BLaER1 treated with 17β-estradiol and CSF1 and Interleukin-3, amounts not matched to agents 10 nM and 100 nM (cell line): ENCODE results near the gene TRAP1.

Experiments used
- H3K27ac ChIP-seq, 11 experiments: shearing (Covaris generic); formaldehyde crosslinking; 2 replicates each; pipeline ENCODE4 v1.8.1; 2022
- H3K27me3 ChIP-seq, 11 experiments: shearing (Covaris generic); formaldehyde crosslinking; 2 replicates each; pipeline ENCODE4 v1.8.1; 2022
- H3K36me3 ChIP-seq, 11 experiments: shearing (Covaris generic); formaldehyde crosslinking; 2 replicates each; pipeline ENCODE4 v1.8.1; 2022
- H3K4me1 ChIP-seq, 10 experiments: shearing (Covaris generic); formaldehyde crosslinking; 2 replicates each; pipeline ENCODE4 v1.8.1; 2022
- H3K4me2 ChIP-seq, 11 experiments: shearing (Covaris generic); formaldehyde crosslinking; 2 replicates each; pipeline ENCODE4 v1.8.1; 2022
- H3K4me3 ChIP-seq, 10 experiments: shearing (Covaris generic); formaldehyde crosslinking; 2 replicates each; pipeline ENCODE4 v1.8.1; 2022
- H3K9ac ChIP-seq, 11 experiments: shearing (Covaris generic); formaldehyde crosslinking; 2 replicates each; pipeline ENCODE4 v1.8.1; 2022
- H3K9me3 ChIP-seq, 11 experiments: shearing (Covaris generic); formaldehyde crosslinking; replicated peaks in 1 of 11; 2 replicates each; pipeline ENCODE4 v1.8.1; 2022
- H4K20me1 ChIP-seq, 11 experiments: shearing (Covaris generic); formaldehyde crosslinking; 2 replicates each; pipeline ENCODE4 v1.8.1; 2022
- Cebpa-rat ChIP-seq, 11 experiments: shearing (Covaris generic); IDR thresholded peaks; 2 replicates each; pipeline ENCODE4 v1.8.1; 2022

TRAP1 gene

DNA sequence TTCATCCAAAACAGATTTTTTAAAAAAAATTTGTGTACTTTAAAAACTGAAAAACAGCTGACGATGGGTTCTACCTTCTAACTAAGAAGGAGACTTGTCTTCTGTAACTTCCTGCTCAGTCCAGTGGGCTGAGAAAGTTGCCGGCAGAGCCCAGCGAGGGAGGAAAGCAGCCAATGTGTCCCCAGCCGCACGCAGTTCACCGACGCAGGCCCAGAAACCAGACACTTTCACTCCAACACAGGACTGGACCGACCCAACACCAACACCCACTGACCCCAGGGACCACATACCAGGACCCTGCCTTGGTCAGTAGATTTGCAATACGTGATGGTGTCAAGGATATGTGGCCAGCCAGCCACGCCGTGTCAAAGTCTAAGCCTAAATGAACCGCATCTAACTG, 25.6 kb downstream of the TRAP1 start:
- H3K36me3 ChIP-seq: peaks cover 29 to 68% (median 49%) of the 10 kb centered on the region in 11 experiments
- H3K9me3 ChIP-seq: no peaks in the 10 kb centered on the region
- peak overlapping the region in 1 of 11 experiments; percentile 66; a peak in 3 of 22 replicates for H3K4me2 ChIP-seq
- no peak overlapping the region for H3K4me3 ChIP-seq
- TF ChIP-seq Cebpa-rat (IDR thresholded peaks at IDR 0.05): no peak
- peaks cover 13 to 81% (median 69%) of the 10 kb centered on the region in 11 experiments; a peak in 21 of 22 replicates for H4K20me1 ChIP-seq
- H3K9ac ChIP-seq: no peak overlapping the region
- H3K27ac ChIP-seq: no peak overlapping the region
- H3K4me1 ChIP-seq: peaks cover 14 to 29% (median 18%) of the 10 kb centered on the region in 10 experiments
- peaks cover 0 to 12% (median 0%) of the 10 kb centered on the region in 11 experiments; a peak in 6 of 22 replicates for H3K27me3 ChIP-seq

DNA sequence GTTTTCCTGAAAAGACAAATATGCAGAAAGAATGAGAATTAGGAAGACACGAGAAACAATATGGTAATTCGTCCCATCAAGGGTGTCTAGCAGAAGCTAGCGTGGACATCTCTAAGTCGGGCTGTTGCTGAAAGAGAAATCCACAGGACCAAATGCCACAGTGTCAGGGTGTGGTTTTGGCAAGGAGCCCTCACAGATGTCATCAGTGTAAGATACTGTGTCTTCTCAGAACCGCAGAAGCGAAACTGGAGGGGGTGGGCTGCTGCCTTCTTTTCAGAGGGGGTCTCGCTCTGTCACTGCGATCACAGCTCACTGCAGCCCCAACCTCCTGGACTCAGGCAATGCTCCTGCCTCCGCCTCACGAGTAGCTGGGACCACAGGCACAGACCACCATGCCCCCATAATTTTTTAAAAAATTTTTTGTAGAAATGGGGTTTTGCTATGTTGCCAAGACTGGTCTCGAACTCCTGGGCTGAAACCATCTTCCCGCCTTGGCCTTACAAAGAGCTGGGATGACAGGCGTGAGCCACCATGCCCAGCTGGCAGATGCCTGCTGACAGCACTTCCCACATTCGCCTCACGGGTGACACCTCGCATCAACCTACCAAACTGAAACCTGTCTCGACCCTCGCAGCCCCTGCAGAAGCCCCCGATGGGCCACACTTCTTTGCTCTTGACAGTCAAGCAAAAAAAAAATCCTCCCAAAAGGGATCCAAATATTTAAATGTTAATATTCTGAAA, 26.2 kb downstream of the TRAP1 start:
- Histone ChIP-seq H3K36me3 (peaks cover 35 to 68% (median 55%) of the 10 kb centered on the region in 11 experiments), H3K9me3 (no peaks in the 10 kb centered on the region), H3K4me1 (peaks cover 14 to 29% (median 18%) of the 10 kb centered on the region in 10 experiments), H3K9ac (no peak overlapping the region), H3K4me3 (no peak overlapping the region), H3K27me3 (peaks cover 0 to 6% (median 0%) of the 10 kb centered on the region in 11 experiments; a peak in 4 of 22 replicates), H4K20me1 (peaks cover 6 to 79% (median 63%) of the 10 kb centered on the region in 11 experiments; a peak in 21 of 22 replicates), H3K4me2 (peak overlapping the region; percentile 39 to 80 (median 60)), H3K27ac (no peak overlapping the region)
- no peak for TF ChIP-seq Cebpa-rat (IDR thresholded peaks at IDR 0.05)

DNA sequence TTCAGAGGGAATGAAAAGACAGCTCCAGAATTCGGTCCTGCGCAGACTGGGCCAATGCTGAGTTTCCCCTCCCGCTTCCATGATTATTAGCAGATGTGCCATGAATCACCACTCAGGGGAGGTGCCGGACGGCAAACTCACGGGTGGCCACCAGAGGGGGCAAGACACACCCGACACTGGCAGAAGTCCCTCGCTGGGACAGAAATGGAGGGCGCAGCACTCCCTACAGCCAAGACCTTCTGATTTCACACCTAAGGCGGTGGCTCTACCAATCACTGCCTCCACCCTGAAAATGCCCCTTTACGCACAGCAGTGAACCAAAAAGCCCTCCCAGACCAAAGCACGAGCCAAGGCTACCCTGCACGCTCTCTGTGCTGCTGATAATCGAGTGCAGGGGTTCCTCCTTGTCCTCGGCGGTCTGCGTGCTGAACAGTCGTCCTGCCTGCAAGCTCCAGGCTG, 26.8 kb downstream of the TRAP1 start:
- Histone ChIP-seq H4K20me1 (peaks cover 0 to 76% (median 57%) of the 10 kb centered on the region in 11 experiments; a peak in 21 of 22 replicates), H3K4me3 (no peak overlapping the region), H3K27ac (no peak overlapping the region), H3K27me3 (no peaks in the 10 kb centered on the region; a peak in 2 of 22 replicates), H3K36me3 (peaks cover 42 to 68% (median 57%) of the 10 kb centered on the region in 11 experiments), H3K4me1 (peaks cover 13 to 24% (median 16%) of the 10 kb centered on the region in 10 experiments), H3K4me2 (peak overlapping the region; percentile 39 to 80 (median 60)), H3K9me3 (no peaks in the 10 kb centered on the region), H3K9ac (no peak overlapping the region)
- no peak for TF ChIP-seq Cebpa-rat (IDR thresholded peaks at IDR 0.05)

DNA sequence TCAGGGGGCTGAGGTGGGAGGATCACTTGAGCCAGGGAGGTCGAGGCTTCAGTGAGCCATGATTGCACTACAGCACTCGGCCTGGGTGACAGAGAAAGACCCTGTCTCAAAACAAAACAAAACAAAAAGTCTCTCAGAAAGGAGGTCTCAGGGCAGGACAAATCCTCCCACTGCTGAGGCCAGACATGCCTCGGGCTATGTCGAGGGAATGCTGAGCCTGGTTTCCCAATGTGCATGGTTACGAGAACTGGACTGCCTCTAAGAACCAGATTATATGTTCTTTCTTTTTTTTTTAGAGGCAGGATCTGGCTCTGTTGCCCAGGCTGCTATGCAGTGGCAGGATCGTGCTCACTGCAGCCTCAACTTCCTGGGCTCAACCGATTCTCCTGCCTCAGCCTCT, 27.6 kb downstream of the TRAP1 start:
- Histone ChIP-seq H3K4me2 (no peak overlapping the region), H3K27me3 (no peaks in the 10 kb centered on the region; a peak in 2 of 22 replicates), H3K9me3 (no peaks in the 10 kb centered on the region), H3K36me3 (peaks cover 49 to 68% (median 63%) of the 10 kb centered on the region in 11 experiments), H4K20me1 (peaks cover 0 to 76% (median 49%) of the 10 kb centered on the region in 11 experiments; a peak in 20 of 22 replicates), H3K9ac (peak overlapping the region in 1 of 11 experiments; percentile 21; a peak in 1 of 22 replicates), H3K27ac (no peak overlapping the region), H3K4me3 (no peak overlapping the region), H3K4me1 (peaks cover 10 to 22% (median 16%) of the 10 kb centered on the region in 10 experiments)
- TF ChIP-seq Cebpa-rat (IDR thresholded peaks at IDR 0.05): no peak

DNA sequence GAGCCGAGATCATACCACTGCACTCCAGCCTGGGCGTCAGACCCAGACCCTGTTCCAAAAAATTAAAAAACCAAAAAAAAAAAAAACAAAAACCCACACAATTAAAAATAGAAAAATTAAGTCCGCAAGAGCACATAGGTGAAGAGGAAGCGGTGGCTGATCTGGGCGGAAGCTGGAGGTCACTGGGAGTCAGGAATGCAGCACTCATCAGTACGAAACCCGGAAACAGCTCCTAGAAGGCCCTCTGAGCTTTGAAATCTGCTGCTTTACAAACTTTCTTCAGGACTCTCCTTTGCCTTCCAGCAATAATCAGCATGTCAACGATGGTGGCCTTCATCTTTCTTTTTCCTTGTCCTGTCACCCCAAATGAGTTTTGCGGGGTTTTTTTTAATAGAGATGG, 29.5 kb downstream of the TRAP1 start:
- no peak overlapping the region for H3K9ac ChIP-seq
- H3K27me3 ChIP-seq: no peaks in the 10 kb centered on the region
- H3K9me3 ChIP-seq: no peaks in the 10 kb centered on the region
- no peak overlapping the region for H3K27ac ChIP-seq
- H3K4me3 ChIP-seq: no peak overlapping the region
- peaks cover 60 to 74% (median 73%) of the 10 kb centered on the region in 11 experiments for H3K36me3 ChIP-seq
- peaks cover 0 to 58% (median 30%) of the 10 kb centered on the region in 11 experiments; a peak in 19 of 22 replicates for H4K20me1 ChIP-seq
- peaks cover 10 to 22% (median 16%) of the 10 kb centered on the region in 10 experiments for H3K4me1 ChIP-seq
- TF ChIP-seq Cebpa-rat (IDR thresholded peaks at IDR 0.05): no peak
- H3K4me2 ChIP-seq: no peak overlapping the region

DNA sequence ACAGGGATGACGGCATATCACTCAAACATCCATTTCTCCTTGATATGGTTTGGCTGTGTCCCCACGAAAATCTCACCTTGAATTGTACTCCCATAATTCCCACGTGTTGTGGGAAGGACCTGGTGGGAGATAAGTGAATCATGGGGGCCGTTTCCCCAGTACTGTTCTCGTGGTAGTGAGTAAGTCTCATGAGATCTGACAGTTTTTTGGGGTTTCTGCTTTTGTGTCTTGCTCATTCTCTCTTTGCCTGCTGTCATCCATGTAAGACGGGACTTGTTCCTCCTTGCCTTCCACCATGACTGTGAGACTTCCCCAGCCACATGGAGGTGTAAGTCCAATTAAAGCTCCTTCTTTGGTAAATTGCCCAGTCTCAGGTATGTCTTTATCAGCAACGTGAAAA, 30.3 kb downstream of the TRAP1 start:
- peaks cover 67 to 82% (median 81%) of the 10 kb centered on the region in 11 experiments for H3K36me3 ChIP-seq

DNA sequence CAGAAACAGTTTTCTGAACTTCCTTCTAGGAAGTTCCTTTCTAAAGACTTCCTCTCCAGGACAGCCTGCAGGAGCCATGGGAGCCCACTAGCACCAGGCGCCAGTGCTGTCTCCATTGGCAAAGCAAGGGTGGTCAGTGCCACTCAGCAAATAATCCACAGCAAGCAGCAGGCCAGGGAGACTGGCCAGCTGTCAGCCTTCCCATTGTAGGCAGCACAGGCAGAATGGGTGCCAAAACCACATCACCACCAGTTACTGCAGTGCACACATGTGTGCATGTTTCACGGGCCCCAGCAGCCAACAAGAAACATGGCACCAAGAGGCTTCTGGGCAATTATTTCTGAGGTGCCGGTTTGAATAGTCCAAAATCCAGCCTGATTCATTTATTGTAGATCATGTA, 36.1 kb downstream of the TRAP1 start:
- Histone ChIP-seq H3K27me3 (no peaks in the 10 kb centered on the region), H3K9ac (no peak overlapping the region), H3K4me1 (peaks cover 0 to 6% (median 0%) of the 10 kb centered on the region in 10 experiments; a peak in 3 of 20 replicates), H3K9me3 (no peaks in the 10 kb centered on the region), H3K27ac (no peak overlapping the region), H3K36me3 (peaks cover 94 to 100% (median 98%) of the 10 kb centered on the region in 11 experiments), H3K4me3 (no peak overlapping the region), H4K20me1 (peaks cover 0 to 43% (median 7%) of the 10 kb centered on the region in 11 experiments; a peak in 7 of 22 replicates), H3K4me2 (peak overlapping the region in 1 of 11 experiments; percentile 35; a peak in 2 of 22 replicates)
- no peak for TF ChIP-seq Cebpa-rat (IDR thresholded peaks at IDR 0.05)

More for the DNA sequence above, 30.3 kb downstream of the TRAP1 start:
- no peaks in the 10 kb centered on the region for H3K9me3 ChIP-seq
- H3K4me3 ChIP-seq: no peak overlapping the region
- H3K27ac ChIP-seq: no peak overlapping the region
- peaks cover 10 to 21% (median 16%) of the 10 kb centered on the region in 10 experiments for H3K4me1 ChIP-seq
- H3K9ac ChIP-seq: no peak overlapping the region
- no peak overlapping the region for H3K4me2 ChIP-seq
- H4K20me1 ChIP-seq: peaks cover 0 to 50% (median 22%) of the 10 kb centered on the region in 11 experiments; a peak in 19 of 22 replicates
- TF ChIP-seq Cebpa-rat (IDR thresholded peaks at IDR 0.05): no peak
- no peaks in the 10 kb centered on the region for H3K27me3 ChIP-seq

DNA sequence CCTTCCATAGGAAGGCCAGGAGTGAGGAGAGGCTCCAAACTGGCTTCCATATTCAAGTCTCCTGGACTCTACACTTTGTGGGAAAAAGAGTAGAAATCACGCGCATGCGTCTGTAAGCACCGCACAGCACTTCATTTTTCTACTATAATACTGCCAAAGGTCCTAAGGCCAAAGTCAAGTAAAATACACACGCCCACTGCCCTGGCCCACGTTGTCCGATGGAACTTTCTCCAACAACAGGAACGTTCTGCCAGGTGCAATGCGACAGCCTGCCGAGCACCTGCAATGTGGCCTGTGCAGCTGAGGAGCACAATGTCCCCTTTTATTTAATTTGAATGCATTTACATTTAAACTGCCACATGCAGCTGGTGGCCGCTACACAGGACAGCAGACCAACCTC, 39.3 kb downstream of the TRAP1 start:
- Histone ChIP-seq H3K9ac (no peak overlapping the region), H3K27ac (no peak overlapping the region), H4K20me1 (peaks cover 0 to 59% (median 7%) of the 10 kb centered on the region in 11 experiments; a peak in 10 of 22 replicates), H3K36me3 (peaks cover 92 to 100% (median 98%) of the 10 kb centered on the region in 11 experiments), H3K4me2 (no peak overlapping the region), H3K9me3 (no peaks in the 10 kb centered on the region), H3K27me3 (no peaks in the 10 kb centered on the region), H3K4me1 (peaks cover 0 to 6% (median 0%) of the 10 kb centered on the region in 10 experiments; a peak in 3 of 20 replicates), H3K4me3 (no peak overlapping the region)
- no peak for TF ChIP-seq Cebpa-rat (IDR thresholded peaks at IDR 0.05)

DNA sequence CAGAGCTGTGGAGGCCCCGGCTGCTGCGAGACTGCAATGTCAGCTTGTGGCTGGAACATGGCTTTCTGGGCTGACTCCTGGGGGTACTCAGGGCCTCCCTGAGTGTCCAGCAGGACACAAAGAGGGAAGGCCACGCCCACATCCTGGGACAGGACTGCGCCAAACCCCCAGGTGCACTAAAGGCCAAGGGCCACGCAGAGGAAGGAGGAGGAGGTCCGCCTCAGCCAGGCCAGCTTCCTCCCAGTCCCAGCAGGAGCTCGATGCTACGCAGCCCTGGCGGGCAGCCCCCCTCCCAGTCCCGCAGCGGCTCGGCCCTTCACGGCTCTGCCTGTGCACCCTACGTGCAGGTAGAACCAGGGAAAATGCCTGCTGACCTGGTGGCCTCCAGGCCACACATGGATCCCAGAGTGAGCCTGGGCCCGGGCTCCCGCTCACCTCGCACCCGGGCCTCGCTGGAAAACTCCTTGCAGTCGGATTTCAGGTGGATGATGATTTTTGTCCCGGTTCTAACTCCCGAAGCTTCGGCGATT, 41.7 kb downstream of the TRAP1 start:
- H4K20me1 ChIP-seq: peaks cover 0 to 77% (median 5%) of the 10 kb centered on the region in 11 experiments; a peak in 10 of 22 replicates
- no peak overlapping the region for H3K4me3 ChIP-seq
- no peak overlapping the region for H3K27ac ChIP-seq
- no peaks in the 10 kb centered on the region for H3K27me3 ChIP-seq
- H3K4me2 ChIP-seq: no peak overlapping the region
- peaks cover 0 to 3% (median 0%) of the 10 kb centered on the region in 10 experiments; a peak in 4 of 20 replicates for H3K4me1 ChIP-seq
- peaks cover 89 to 100% (median 99%) of the 10 kb centered on the region in 11 experiments for H3K36me3 ChIP-seq
- H3K9me3 ChIP-seq: no peaks in the 10 kb centered on the region
- H3K9ac ChIP-seq: no peak overlapping the region
- TF ChIP-seq Cebpa-rat (IDR thresholded peaks at IDR 0.05): no peak
